Activated CD8-positive, alpha-beta T cell treated with anti-CD3 and anti-CD28 coated beads for 36 hours (primary cell): Measurements from ENCODE around the gene KRT5. TPM values are rescaled to one million over a fixed set of nuclear protein-coding genes. Genes with fewer than 3 reads are reported as not detected.

Experiments
- ATAC-seq: fragments of 200-7000 bp; cut with Tn5 transposase; one replicate; pipeline ENCODE4 v1.10.0; 2021; ENCODE audit warnings: mild to moderate bottlenecking, moderate library complexity
- CTCF ChIA-PET: fragments of 350-600 bp; sonication (Branson Sonifier 250); formaldehyde crosslinking; loops from one replicate; lab custom pipeline; 2021; ENCODE audit warnings: antibody characterized with exemption; lab: Charles Lee
- POLR2A ChIA-PET: fragments of 350-600 bp; sonication (Branson Sonifier 250); formaldehyde crosslinking; loops from one replicate; lab custom pipeline; 2021; ENCODE audit warnings: antibody characterized with exemption; lab: Charles Lee
- DNase-seq: peaks from one replicate; pipeline ENCODE4 v3.0.0-alpha.2; 2020
- H3K27ac Mint-ChIP-seq: one replicate; pipeline ENCODE4 v1.8.0; 2021; ENCODE audit warnings: mild to moderate bottlenecking, mixed read lengths
- H3K27me3 Mint-ChIP-seq: one replicate; pipeline ENCODE4 v1.8.0; 2021; ENCODE audit warnings: mixed read lengths
- H3K36me3 Mint-ChIP-seq: one replicate; pipeline ENCODE4 v1.8.0; 2021; ENCODE audit warnings: low read depth, mixed read lengths
- H3K4me1 Mint-ChIP-seq: one replicate; pipeline ENCODE4 v1.8.0; 2021; ENCODE audit warnings: low read depth, mixed read lengths
- H3K4me3 Mint-ChIP-seq: one replicate; pipeline ENCODE4 v1.8.0; 2021; ENCODE audit warnings: mild to moderate bottlenecking, moderate library complexity, mixed read lengths
- H3K9me3 Mint-ChIP-seq: one replicate; pipeline ENCODE4 v1.8.0; 2021; ENCODE audit warnings: mixed read lengths
- CTCF ChIP-seq: fragments of 200-600 bp; IDR thresholded peaks from one replicate; pipeline ENCODE4 v1.8.0; 2022; ENCODE audit warnings: antibody characterized with exemption, mild to moderate bottlenecking
- intact Hi-C: fragments of 100-400 bp; cut with micrococcal nuclease; formaldehyde crosslinking; loops from one replicate; pipeline ENCODE4 v1.10.0; 2022
- total RNA-seq, 2 experiments: library from RNA; stranded (reverse); gene quantifications; one replicate each; pipeline ENCODE4 v1.2.3, GENCODE V29; 2021

KRT5 gene
- not detected for total RNA-seq

- ATAC-seq (no peak), DNase-seq (no peak)
- Mint-ChIP-seq H3K27ac (no peak within 1 kb of the TSS), H3K4me1 (no peaks in the 10 kb centered on the region), H3K27me3 (no peaks in the 10 kb centered on the region), H3K36me3 (no peaks in the 10 kb centered on the region), H3K4me3 (no peak within 1 kb of the TSS), H3K9me3 (no peaks in the 10 kb centered on the region)
- ChIA-PET POLR2A (no interaction called here), CTCF (interaction anchor here (1.0 kb wide), 1 partner anchor 147 kb away, joined by 3 read pairs; no protein-coding TSS in a partner anchor)
- TF ChIP-seq CTCF, result no peak
- intact Hi-C loops, result no loop called here
Measured at GRCh38 chr12:52519826-52520662, at the start of gene KRT5. TSS of gene KRT5 (minus strand) at chr12:52520394. CDS start at chr12:52520296, 98 bp downstream.

- H3K27ac Mint-ChIP-seq, result no peak overlapping the region
- no peaks in the 10 kb centered on the region for H3K9me3 Mint-ChIP-seq
- H3K27me3 Mint-ChIP-seq, result peaks cover 17% of the 10 kb centered on the region
- DNase-seq, result no peak
- ATAC-seq, result no peak
- H3K4me1 Mint-ChIP-seq, result peaks cover 3% of the 10 kb centered on the region
- TF ChIP-seq CTCF, result no peak
- POLR2A ChIA-PET, result no interaction called here
- intact Hi-C loops, result no loop called here
- CTCF ChIA-PET, result interaction anchor here (0.8 to 2.1 kb wide), 3 partner anchors 13 to 413 kb away, joined by 3 to 7 read pairs (median 3); no protein-coding TSS in a partner anchor
- H3K36me3 Mint-ChIP-seq, result no peaks in the 10 kb centered on the region
- no peak overlapping the region for H3K4me3 Mint-ChIP-seq
Measured at GRCh38 chr12:52568111-52568510, 47.9 kb upstream of the KRT5 start.

- intact Hi-C loops, result no loop called here
- H3K4me3 Mint-ChIP-seq, result no peak overlapping the region
- DNase-seq, result peak; percentile 16
Measured at GRCh38 chr12:52566847-52567291, 46.7 kb upstream of the KRT5 start.

GRCh38 chr12:52564582-52564981, 44.4 kb upstream of the KRT5 start:
- ChIA-PET POLR2A (no interaction called here), CTCF (interaction anchor here (1.0 to 1.1 kb wide), 2 partner anchors 10 to 19 kb away, joined by 3 to 4 read pairs; no protein-coding TSS in a partner anchor)
- H3K36me3 Mint-ChIP-seq, result no peaks in the 10 kb centered on the region
- no peak for ATAC-seq
- no peaks in the 10 kb centered on the region for H3K9me3 Mint-ChIP-seq
- intact Hi-C loops, result no loop called here
- no peak for DNase-seq
- no peak overlapping the region for H3K27ac Mint-ChIP-seq
- no peak overlapping the region for H3K4me3 Mint-ChIP-seq
- TF ChIP-seq CTCF, result no peak
- peaks cover 9% of the 10 kb centered on the region for H3K27me3 Mint-ChIP-seq
- peaks cover 3% of the 10 kb centered on the region for H3K4me1 Mint-ChIP-seq

More at GRCh38 chr12:52566847-52567291, 46.7 kb upstream of the KRT5 start:
- H3K27me3 Mint-ChIP-seq, result peaks cover 12% of the 10 kb centered on the region
- H3K9me3 Mint-ChIP-seq, result no peaks in the 10 kb centered on the region
- peak; percentile 69 for ATAC-seq
- no peak for TF ChIP-seq CTCF
- POLR2A ChIA-PET, result no interaction called here
- peaks cover 3% of the 10 kb centered on the region for H3K4me1 Mint-ChIP-seq
- no peak overlapping the region for H3K27ac Mint-ChIP-seq
- H3K36me3 Mint-ChIP-seq, result no peaks in the 10 kb centered on the region
- CTCF ChIA-PET, result interaction anchor here (0.9 to 2.1 kb wide), 4 partner anchors 16 to 317 kb away, joined by 4 to 8 read pairs (median 6); no protein-coding TSS in a partner anchor

- no peak overlapping the region for H3K4me3 Mint-ChIP-seq
- peaks cover under 1% of the 10 kb centered on the region for H3K4me1 Mint-ChIP-seq
- POLR2A ChIA-PET, result no interaction called here
- CTCF ChIA-PET, result interaction anchor here (0.9 to 1.6 kb wide), 3 partner anchors 189 to 322 kb away, joined by 3 to 4 read pairs (median 3); no protein-coding TSS in a partner anchor
- peaks cover 12% of the 10 kb centered on the region for H3K27me3 Mint-ChIP-seq
- DNase-seq, result no peak
- H3K9me3 Mint-ChIP-seq, result no peaks in the 10 kb centered on the region
- no peak overlapping the region for H3K27ac Mint-ChIP-seq
- TF ChIP-seq CTCF, result no peak
- intact Hi-C loops, result no loop called here
- no peak for ATAC-seq
- no peaks in the 10 kb centered on the region for H3K36me3 Mint-ChIP-seq
Measured at GRCh38 chr12:52561880-52562449, 41.8 kb upstream of the KRT5 start.
